Neuron (in vitro differentiated cells): Measurements from ENCODE around the gene POU2F2.

ENCODE experiments used
- H2AFZ ChIP-seq: one replicate; pipeline ENCODE4 v1.6.1; 2013; ENCODE audit warnings: low read depth, mild to moderate bottlenecking, inconsistent platforms, low read length, moderate library complexity
- H3K27me3 ChIP-seq: one replicate; pipeline ENCODE4 v1.6.1; 2013; ENCODE audit warnings: low read length; ENCODE audit not compliant: insufficient read depth
- H3K36me3 ChIP-seq: one replicate; pipeline ENCODE4 v1.6.1; 2013; ENCODE audit warnings: low read length; ENCODE audit not compliant: insufficient read depth
- H3K4me1 ChIP-seq: one replicate; pipeline ENCODE4 v1.6.1; 2013; ENCODE audit warnings: low read length; ENCODE audit not compliant: insufficient read depth
- H3K4me3 ChIP-seq: 2 replicates; pipeline ENCODE4 v1.5.1; 2013; ENCODE audit warnings: mild to moderate bottlenecking, low read length, moderate library complexity
- H3K9me3 ChIP-seq: one replicate; pipeline ENCODE4 v1.6.1; 2013; ENCODE audit warnings: low read length

The POU2F2 gene

DNA sequence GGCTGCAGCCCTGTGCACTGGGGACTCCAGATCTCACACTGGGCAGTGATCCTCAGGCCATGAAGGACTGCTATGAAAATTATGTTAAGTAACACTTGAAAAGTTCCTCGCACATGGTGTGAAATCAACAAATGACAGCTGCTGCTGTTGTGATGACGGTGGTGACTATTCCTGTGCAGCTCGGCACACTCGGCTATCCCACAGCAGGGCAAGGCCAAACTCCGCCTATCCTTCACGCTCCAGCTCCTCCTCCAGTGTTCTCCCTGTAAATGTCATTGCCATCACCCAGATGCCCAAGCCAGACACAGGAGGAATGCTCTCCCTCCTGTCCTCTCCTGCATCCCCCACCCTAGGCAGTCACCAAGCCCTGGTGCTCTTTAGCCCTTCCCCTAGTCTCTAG is 93.6 kb downstream of the POU2F2 start:
- Histone ChIP-seq H3K4me3 (no peak overlapping the region), H2AFZ (no peak overlapping the region), H3K9me3 (no peaks in the 10 kb centered on the region), H3K36me3 (no peaks in the 10 kb centered on the region), H3K4me1 (no peaks in the 10 kb centered on the region), H3K27me3 (no peaks in the 10 kb centered on the region)

DNA sequence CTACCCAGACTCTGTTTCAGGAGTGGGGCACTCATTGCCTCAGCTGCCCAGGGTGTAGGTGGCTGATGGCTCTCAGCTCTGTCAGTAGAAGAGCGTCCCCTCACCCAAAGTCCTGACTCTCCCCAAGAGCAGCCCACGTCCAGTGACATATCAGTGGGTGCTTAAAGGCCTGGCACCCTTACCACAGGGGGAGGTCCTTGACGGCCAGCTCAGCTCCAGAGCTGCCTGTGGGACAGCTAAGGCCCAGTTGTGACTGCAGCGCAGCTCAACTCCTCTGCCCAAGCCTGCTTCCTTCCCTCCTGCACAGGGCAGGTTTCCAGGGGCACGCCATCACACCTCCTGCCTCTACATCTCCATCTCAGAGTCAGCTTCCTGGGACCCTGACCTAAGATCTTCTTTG is 94.6 kb downstream of the POU2F2 start:
- H3K4me3 ChIP-seq = no peak overlapping the region
- H3K4me1 ChIP-seq = peaks cover 2% of the 10 kb centered on the region
- H3K27me3 ChIP-seq = no peaks in the 10 kb centered on the region
- H2AFZ ChIP-seq = no peak overlapping the region
- no peaks in the 10 kb centered on the region for H3K9me3 ChIP-seq
- no peaks in the 10 kb centered on the region for H3K36me3 ChIP-seq
